Subcutaneous preadipocyte (primary cell): ENCODE measurements around the gene FRS3. TPM values are rescaled to one million over a fixed set of nuclear protein-coding genes. Genes with fewer than 3 reads are reported as not detected.

ENCODE experiments used
- small RNA-seq: library from RNA; depleted of rRNA; stranded (forward); fragments of <200 nt; gene quantifications from one replicate; pipeline ENCODE3, GENCODE V24; 2012
- total RNA-seq: library from RNA; depleted of rRNA; stranded (reverse); fragments of >200 nt; gene quantifications from 2 replicates; pipeline ENCODE4 v1.2.3, GENCODE V29; 2012

FRS3 gene
- 1.1 and 1.8 TPM in 2 replicates for total RNA-seq

GRCh38 chr6:41779788-41780550 is at the start of gene FRS3:
FRS3 (minus strand) TSS chr6:41779900; CDS start chr6:41776987, 2,913 bp downstream.

GRCh38 chr6:41787219-41787917 is 7.7 kb upstream of the FRS3 start, which contains the start of gene TOMM6:
TOMM6 (plus strand) TSS chr6:41787694; CDS start chr6:41787698, 4 bp downstream.

GRCh38 chr6:41780551-41781365 is 1.1 kb upstream of the FRS3 start, which contains the start of gene PRICKLE4:
PRICKLE4 (plus strand) TSS chr6:41780782; CDS start chr6:41783474, 2,692 bp downstream.

GRCh38 chr6:41747256-41748101 is 32.2 kb downstream of the FRS3 start, which contains the start of gene PGC:
PGC (minus strand) TSS chr6:41747397; CDS start chr6:41747334, 63 bp downstream.

GRCh38 chr6:41735427-41736185 is 44.1 kb downstream of the FRS3 start, which contains the start of gene TFEB:
TFEB (minus strand) TSS chr6:41735608; CDS start chr6:41691213, 44,395 bp downstream.

Small RNA genes within 50 kb of the gene (small RNA-seq; reads per million reads assigned to genes)
- gene AL365205.2 = not detected
- gene AL365205.3 = not detected

Other genes with a start within 250 kb of the FRS3 start
- 1.1 and 2.0 TPM in 2 replicates for gene FOXP4, start 233.5 kb downstream of the FRS3 start, total RNA-seq
- not detected in 2 replicates for gene MDFI, start 141.4 kb downstream of the FRS3 start, total RNA-seq
- 2.0 and 3.7 TPM in 2 replicates for gene TFEB, start 44.3 kb downstream of the FRS3 start, total RNA-seq
- gene PGC, start 32.5 kb downstream of the FRS3 start, total RNA-seq = not detected in 2 replicates
- gene PRICKLE4, start 882 bp upstream of the FRS3 start, total RNA-seq = 1.8 TPM in 1 of 2 replicates, not detected in the other
- 77.2 and 94.8 TPM in 2 replicates for gene TOMM6, start 7.8 kb upstream of the FRS3 start, total RNA-seq
- 2.0 and 2.2 TPM in 2 replicates for gene USP49, start 115.5 kb upstream of the FRS3 start, total RNA-seq
- gene MED20, start 141.2 kb upstream of the FRS3 start, total RNA-seq = 17.6 and 20.5 TPM in 2 replicates
- gene BYSL, start 141.6 kb upstream of the FRS3 start, total RNA-seq = 24.6 and 28.9 TPM in 2 replicates
- 38.6 and 50.2 TPM in 2 replicates for gene CCND3, start 161.9 kb upstream of the FRS3 start, total RNA-seq